Colon (tissue), 2 donors: Measurements from ENCODE around the gene UBE2N.
A peak's percentile ranks its signal among the peaks of the same experiment; 100 is the strongest.
"Not testable (repeated sequence)": the region's sequence is repeated elsewhere in the genome, so short reads cannot be mapped to it uniquely, and the experiment has no call there.

Experiments used
- FAIRE-seq: peaks from 2 replicates; lab custom pipeline; 2012; peaks lifted over from hg19 to GRCh38; lab: Jason Lieb, UNC
- donor health status: control.
- donor health status: control.

The UBE2N gene

DNA sequence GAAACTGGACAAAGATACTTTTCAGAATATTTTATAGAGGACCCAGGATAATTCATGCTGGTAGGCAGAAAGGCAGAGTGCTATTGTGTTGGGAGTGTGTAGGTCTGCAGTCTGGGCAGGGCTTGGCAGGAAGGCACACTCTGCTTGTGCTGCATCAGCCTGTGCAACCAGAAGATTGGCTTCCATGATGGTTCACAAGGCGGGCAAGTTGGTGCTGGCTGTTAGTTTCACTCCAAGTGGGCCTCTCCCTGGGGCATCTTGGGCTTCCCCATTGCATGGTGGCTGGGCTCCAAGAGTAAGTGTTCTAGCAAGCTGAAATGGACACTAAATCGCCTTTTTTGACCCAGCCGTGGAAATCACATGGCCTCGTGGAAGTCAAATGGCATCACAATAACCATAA is 1.8 kb upstream of the UBE2N start:
- FAIRE-seq = no peak

DNA sequence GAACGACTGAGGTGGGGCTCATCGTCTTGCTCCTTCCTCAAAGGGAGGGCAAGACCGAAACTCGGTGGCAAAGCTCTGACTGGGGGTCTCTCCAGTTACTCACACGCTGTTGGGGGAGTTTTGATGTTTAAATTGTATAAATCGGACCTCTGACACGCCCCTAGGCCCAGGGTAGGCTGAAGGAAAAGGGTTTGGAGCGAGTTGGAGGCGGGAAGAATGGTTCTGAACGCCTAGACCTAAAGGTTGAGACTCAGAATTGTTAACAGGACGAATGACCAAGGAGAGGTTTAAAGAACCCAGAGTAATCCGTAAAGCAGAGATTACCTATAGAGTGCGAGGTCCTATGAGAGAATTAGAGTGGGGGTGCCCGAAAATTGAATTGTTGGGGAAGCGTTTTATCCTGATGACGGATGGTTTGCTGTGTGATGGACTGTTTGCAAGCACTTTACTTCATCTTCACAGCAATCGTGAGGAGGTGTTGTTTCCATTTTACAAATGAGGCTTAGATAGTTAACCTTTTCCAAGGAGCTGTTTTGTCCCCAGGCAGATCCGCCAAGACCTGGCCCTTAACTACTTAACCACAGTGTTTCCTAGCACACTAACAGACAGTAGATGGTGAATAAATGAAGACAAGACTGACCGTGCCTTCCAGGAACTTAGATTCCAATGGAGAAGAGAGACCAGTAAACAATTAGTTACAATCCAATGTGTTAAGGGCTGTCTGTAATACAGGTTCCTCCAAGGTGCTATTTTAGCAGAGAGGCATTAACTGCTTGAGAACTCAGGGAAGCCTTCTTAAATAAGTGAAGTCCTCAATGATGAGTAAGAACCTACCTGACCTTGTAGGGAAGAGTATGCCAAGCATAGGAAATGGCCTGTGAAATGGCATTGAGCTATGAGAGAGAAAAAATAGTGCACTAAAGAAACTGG is 929 bp upstream of the UBE2N start:
- FAIRE-seq = no peak

DNA sequence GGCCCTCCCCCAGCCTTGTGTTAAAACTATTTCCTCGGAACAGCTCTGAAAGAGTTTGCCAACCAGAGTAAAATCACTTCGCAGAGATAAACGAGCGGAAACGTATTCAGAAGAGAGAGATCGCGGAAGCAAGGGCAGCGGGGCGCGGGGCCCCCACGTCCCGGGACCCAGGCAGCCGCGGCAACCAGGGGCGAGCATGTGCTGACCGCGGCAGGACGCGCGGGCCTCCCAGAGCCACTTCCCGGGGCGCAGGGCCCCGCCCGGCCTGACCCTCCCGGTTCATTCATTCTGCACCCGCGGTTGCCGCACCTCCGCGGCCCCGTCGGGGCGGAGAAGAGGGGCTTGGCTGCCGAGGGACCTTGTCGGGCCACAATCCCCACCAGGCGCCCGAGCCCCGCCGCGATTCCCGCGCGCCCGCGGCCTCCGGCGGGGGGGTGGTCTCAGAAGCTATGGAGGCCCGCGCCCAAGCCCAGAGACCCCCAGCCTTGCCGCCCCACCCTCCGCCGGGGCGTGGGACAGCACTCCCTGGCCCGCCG is 598 bp downstream of the UBE2N start:
- FAIRE-seq = no peak

DNA sequence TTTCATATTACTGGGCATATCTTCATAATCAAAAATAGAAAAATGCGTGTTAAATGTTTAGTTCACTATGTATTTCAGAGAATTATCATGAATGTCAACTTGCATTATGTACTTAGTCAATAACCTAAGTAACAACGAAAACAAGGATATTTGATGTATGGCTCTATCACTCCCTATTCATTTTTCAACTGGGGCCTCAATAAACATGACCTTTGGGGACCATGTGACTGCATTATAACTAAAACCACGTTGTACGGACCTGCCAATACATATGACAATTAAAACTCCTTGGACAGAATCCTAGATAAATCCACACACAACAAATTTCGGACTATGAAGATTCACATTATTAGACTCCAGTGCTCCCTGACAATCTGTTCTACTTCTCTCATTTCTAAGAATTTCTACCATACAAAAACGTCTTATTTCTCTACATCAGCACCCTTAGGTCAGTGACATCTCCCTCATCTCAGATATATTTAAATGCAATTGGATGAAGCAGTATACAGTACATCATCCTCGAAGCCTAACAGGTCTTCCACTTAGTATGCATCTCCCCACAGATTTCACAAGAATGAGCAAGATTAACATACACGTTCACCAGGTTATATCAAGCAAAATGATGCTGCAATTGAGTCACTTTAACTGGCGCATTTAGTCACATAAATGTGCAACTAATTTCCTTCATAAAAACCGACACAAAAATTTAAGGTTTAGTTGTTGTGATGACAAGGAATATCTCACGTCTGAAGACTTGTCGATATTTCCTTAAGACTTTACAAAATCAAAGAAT is 1.5 kb downstream of the UBE2N start:
- FAIRE-seq = no peak

DNA sequence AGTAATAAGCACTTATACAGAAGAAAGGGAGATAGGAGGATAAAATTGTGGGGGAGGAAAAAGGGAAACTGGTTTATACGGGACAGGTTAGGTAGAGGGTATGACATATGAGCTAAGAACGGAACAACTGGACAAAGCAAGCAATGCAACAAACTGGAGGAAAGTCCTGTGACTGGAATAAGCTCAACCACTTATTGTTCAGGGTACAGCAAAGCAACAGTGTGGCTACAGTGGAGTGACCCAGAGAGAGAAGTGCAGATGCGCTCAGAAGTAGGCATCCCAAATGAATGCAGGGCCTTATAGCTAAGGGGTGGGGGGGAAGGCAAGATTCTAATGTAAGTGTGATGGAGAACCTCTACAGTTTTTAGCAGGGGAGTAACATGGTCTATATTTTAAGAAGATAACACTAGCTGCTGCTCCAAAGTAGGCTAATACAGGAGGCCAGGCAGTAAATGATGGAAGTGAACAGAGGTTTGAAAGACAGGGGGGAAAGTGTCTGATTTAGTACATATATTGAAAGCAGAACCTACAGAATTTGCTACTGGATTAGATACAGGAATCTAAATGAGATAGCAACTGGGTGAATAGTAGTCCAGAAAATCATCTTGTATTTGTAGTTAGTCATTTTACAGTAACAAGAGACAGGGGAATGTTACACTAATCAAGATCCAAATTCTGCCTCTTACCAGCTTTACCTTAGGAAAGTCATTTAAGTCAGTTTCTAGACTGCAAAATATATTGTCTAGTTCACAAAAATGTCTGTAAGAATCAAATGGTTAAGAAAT is 3.3 kb downstream of the UBE2N start:
- no peak for FAIRE-seq

DNA sequence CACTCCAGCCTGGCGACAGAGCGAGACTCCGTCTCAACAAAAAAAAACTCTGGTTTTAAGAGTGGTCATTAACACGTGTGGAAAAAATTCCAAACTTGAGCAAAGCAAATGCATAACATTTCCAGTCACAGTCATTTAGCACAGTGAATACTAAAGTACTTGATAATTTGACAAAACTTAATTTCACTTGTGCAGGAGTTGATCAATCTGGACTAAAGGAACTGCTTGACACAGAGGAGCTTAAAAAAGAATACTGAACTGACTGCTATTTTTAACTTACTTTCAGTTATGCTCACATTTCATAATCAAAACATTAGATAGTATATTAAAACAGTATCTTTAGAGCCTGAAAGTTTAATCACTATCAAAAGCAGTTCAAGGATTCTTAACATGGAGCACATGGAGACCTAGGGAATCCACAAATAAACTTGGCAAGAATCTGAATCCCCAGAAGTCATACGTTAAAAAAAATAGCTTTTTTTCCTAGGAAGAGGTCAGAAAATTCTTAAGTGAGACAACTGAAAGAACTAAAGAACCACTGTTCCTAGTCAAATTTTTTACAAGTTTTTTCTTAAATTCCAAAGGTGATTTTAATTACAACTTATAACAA is 7.4 kb downstream of the UBE2N start:
- FAIRE-seq = no peak

DNA sequence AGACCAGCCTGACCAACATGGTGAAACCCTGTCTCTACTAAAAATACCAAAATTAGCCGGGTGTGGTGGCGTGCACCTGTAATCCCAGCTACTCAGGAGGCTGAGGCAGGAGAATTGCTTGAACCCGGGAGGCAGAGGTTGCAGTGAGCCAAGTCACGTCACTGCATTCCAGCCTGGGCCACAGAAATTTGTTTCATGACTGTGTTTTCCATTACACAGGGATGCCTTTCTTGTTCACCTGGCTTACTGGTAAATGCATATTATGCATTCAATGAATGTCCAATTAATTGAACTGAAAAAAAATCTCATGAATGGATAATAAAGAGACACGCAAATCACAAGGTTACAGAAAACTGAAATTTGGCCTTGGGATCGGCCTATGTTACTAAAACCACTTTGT is 9.7 kb downstream of the UBE2N start:
- not testable (repeated sequence) for FAIRE-seq

DNA sequence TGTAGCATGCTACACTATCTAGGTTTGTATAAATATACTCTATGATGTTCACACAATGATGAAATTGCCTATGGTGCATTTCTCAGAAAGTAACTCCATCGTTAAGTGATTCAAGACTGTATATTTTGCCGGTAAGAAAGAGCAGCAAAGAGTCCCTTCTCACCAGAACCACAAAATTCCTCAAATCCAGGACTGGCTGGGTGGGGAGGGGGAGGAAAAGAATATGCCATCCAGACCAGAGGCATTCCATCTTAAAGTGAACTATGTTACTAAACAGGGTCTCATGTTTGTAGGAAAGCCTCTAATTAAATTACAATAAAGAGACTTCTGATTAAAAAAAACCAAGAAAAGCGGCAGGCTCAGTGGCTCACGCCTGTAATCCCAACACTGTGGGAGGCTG is 11.5 kb downstream of the UBE2N start:
- no peak for FAIRE-seq

DNA sequence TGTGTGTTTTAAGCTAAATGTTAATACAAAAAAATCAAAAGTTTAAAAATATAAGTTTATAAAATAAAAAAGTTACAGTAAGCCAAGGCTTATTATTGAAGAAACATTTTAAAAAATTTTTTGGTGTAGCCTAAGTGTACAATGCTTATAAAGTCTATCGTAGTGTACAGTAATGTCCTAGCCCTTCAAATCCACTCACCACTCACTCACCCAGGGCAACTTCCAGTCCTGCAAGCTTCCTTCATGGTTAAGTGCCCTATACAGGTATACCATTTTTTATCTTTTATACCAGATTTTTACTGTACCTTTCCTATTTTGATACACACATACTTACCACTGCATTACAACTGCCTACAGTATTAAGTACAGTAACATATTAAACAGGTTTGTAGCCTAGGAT is 11.9 kb downstream of the UBE2N start:
- FAIRE-seq = no peak

DNA sequence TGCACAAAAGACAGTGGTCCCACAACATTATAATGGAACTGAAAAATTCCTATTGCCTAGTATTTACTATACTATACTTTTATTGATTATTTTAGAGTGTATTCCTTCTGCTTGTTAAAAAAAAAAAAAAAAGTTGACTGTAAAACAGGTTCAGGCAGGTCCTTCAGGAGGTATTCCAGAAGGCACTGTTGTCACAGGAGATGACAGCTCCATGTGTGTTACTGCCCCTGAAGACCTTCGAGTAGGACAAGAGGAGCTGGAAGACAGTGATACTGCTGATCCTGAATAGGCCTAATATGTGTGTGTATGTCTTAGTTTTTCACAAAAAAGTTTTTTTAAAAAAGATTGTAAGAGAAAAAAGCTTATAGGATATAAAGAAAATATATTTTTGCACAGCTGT is 12.3 kb downstream of the UBE2N start:
- no peak for FAIRE-seq

DNA sequence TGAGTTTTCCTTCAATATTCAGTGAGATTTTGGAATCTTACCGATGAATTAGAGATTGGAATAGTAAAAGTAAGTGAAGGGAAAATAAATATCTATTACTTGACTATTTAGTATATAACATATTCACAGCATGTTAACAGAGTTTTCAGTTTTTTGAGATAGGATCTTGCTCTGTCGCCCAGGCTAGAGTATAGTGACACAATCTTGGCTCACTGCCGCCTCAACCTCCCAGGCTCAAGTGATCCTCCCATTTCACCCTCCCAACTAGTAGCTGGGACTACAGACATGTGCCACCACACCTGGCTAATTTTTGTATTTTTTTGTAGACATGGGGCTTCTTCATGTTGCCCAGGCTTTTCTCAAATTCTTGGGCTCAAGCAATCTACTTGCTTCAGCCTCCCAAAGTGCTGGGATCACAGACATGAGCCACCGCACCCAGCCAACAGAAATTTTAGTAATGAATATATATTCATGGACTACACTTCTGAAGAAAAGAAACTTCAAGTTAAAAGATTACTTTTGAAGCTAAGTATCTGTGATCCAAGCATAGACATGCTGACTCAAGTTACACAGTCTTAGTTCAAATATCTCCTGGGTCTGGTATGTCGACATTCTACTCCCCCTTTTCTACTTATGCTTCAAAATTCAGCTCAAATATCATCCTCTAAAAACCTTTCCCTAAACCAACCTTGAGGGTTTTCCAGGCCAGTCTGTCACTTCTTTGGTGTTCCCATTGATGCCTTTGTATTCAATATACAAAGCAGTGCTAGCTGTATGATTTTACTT is 13.8 kb downstream of the UBE2N start:
- FAIRE-seq = no peak

DNA sequence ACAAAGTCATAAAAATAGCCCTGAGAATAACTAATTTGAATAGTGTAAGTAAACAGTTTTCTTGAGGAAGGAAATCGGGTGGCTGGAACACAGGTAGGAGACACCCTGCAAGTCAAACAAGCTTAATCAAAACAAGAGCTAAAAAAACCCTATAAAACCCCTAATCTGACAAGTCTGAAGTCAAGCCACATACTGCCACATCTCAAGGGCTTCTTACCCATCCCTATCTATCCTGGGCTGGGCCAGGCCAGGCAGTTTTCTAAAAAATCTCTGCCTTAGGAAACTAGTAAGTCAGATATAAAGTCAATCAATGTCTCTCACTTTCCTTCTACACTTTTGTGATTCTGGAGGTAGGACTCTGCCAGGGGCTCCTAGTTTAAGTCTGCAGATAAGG is 15.3 kb downstream of the UBE2N start:
- no peak for FAIRE-seq

DNA sequence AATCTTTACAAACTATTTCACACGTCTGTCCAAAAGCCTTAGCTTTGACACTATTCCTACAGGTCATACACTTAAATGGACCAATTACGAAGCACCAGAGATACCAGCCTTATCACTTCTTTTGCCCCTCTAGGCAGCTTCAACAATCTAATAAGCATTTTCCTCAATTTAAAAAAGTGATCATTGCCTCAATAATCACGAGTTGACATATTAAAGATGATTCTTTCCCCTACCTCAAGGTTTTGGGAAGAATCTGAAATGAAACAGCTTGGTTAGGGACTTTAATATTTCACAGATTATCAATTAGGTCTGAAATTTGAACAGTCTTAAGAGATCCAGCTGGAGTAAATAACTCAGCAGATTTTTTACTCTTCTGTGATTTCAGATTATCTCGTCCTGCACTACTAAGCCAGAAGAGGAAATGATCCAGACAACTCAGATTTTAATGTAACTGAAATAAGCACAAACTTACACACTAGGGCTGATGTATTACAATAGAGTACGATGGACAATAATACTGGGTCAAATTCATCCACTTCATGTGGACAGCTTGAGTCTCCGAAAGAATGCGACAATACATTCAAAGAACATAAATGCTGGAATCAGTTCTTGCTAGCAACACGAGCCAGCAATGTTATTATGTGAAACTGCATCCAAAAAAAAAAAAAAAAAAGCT is 15.9 kb downstream of the UBE2N start:
- no peak for FAIRE-seq

DNA sequence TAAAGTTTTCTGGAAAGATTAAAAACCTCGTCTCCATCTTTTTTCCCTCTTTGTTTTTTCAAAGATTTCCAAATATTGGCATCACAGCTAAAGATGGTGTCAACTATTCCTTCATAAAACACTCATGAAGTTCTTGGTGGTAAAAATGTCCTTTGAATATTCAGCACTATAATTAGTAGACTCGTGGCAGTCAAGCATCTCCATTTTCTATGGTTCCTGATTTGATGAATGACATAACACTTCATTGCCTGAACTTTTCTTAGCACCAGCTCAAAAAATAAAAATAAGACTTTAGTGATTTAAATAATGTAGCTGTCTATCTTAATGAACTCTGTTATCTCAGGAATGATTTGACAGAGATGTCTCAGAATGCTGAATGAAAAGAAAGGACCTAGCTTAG is 19.7 kb downstream of the UBE2N start:
- no peak for FAIRE-seq

DNA sequence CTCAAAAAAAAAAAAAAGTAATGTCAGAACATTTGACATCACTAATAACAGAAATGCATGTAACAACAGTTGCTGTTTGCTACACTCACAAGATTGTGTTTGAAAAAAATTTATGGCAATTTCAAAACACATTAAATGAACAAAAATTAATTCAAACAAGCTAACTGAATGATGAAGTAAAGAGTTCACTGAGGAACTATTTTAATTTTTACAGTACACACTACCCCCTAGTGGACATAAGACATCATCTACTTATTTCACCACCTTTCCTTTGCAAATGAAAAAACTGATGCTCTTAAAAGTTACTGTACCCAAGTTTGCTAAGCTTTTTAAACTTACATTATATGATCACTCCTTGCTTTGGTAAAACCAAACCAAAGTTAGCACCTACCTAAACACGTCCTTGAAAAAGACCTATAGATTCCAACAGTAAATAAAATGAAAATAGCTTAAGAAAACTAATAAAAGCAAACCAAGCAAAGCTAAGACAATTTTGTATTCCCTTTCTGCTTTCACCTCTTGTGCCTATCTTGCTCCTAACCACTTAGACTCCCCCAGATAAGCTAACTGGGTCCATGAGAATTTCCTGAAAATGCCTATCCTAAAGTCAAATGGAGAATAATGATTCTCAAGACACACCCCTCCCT is 22.2 kb downstream of the UBE2N start:
- FAIRE-seq = peak; percentile 41

DNA sequence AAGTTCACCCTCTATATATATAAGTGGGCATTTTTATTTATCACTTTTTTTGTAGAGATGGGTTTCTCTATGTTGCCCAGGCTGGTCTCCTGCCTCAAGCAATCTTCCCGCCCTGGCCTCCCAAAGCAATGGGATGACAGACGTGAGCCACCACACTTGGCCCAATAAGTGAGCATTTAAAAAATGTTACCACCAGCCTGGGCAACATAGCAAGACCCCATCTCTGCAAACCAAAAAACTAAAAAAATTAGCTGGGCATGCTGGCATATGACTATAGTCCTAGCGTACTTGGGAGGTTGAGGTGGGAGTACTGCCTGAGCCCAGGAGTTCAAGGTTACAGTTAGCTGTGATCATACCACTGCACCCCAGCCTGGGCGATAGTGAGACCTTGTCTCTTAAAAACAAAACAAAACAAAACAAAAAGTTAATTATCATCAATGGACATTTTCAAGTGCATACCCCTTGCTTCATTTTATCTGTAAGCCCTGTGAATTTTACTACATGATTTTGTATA is 23.7 kb downstream of the UBE2N start:
- no peak for FAIRE-seq

DNA sequence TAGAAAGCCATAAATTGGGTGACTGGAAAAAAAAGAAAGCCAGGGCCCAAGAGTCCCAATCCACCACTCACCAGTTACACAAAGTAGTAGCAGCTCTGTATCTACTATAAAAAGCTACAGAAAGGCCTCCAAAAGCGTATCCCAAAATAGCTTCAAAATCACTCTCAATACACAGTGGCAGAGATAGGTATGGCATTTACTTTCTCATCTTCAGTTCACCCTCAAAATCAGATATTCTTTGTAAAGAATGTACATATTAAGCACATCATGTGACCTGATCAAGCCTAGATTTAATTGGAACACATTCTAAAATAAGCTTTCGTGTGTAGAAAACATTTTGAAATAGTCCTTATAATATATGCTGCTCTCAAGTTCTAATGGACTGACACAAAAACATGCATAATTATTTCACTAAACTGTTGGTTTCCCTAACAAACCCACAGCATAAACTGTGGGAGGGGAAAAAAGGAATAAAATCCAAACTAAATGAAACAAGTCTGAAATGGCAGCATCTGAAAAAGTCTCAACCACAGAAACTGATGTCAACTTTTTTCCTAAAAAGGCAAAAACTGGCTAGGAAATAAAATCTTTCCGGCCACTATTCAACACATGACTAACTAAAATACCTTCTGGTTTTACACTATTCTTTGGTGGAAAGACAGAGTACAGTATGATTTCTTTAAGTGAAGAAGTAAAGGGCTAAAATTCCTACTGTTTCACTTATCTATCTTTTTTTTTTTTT is 25.9 kb downstream of the UBE2N start:
- FAIRE-seq = no peak

DNA sequence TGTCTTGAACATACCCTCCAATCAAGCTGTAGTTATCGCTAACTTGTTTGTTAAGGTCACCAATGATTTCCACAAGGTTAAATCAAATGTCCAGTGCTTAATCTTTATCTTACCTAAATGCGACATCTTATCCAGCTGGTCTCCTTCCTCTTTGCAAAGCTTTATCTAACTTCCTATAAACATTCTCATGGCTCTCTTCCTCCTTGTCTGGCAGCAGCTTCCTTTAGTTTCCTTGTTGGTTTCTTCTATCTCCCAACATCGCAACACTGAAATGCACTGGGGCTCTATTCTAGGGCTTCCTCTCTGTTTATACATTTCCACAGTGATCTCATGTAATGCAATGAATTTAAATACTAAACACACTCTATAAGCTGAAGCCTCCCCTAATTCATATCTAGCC is 28.7 kb downstream of the UBE2N start:
- no peak for FAIRE-seq

DNA sequence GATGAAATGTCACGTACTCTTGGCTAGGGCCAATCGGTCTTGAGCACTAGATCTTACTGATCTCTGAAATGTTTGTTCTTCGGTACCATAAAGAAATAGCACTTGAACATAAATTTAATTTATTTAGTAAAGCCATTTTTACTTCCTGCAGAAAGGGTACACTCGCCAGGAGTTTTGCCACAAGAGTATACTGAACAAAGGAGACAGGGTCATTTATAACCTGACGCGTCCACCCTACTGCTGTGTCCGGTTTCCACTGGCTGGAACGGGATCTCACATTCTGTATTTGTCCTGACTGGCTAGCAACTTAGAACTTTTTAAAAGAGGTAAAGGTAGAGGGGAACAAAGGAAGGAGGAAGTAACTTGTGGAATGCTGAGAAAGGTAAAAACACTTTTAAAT is 29.4 kb downstream of the UBE2N start:
- not testable (repeated sequence) for FAIRE-seq
